ENCODE measurements around the gene KCNE1. TPM values are rescaled to one million over a fixed set of nuclear protein-coding genes. Genes with fewer than 3 reads are reported as not detected.
A peak's percentile ranks its signal among the peaks of the same experiment; 100 is the strongest.

The KCNE1 gene
- total RNA-seq, 1 donor from 2014 or later = 21.7 TPM

- Histone ChIP-seq H3K9me3 (no peaks in the 10 kb centered on the region), H3K27ac (peak overlapping the region; percentile 72), H3K36me3 (peaks cover 9% of the 10 kb centered on the region), H3K4me1 (peaks cover 16% of the 10 kb centered on the region), H3K27me3 (ENCODE audit: low read depth) (no peaks in the 10 kb centered on the region), H3K4me3 (peak overlapping the region; percentile 51)
- ATAC-seq = peak; percentile 31
- TF ChIP-seq CTCF (IDR thresholded peaks at IDR 0.05) = no peak
- intact Hi-C loops (cut with DNase I) = no loop called here
- no peak for DNase-seq
Observed at GRCh38 chr21:34511181-34511580, 829 bp downstream of the KCNE1 start.

- peaks cover 5% of the 10 kb centered on the region for H3K36me3 ChIP-seq
- H3K27me3 ChIP-seq (ENCODE audit: low read depth) = no peaks in the 10 kb centered on the region
- H3K4me3 ChIP-seq = peak overlapping the region; percentile 51
- H3K9me3 ChIP-seq = no peaks in the 10 kb centered on the region
- DNase-seq = peak; percentile 88
- intact Hi-C loops (cut with DNase I) = no loop called here
- peak; percentile 86 to 89 for ATAC-seq
- peaks cover 16% of the 10 kb centered on the region for H3K4me1 ChIP-seq
- peak; percentile 84 for TF ChIP-seq CTCF (IDR thresholded peaks at IDR 0.05)
- H3K27ac ChIP-seq = peak overlapping the region; percentile 72
Observed at GRCh38 chr21:34510148-34511142, 1.6 kb downstream of the KCNE1 start.

DNA sequence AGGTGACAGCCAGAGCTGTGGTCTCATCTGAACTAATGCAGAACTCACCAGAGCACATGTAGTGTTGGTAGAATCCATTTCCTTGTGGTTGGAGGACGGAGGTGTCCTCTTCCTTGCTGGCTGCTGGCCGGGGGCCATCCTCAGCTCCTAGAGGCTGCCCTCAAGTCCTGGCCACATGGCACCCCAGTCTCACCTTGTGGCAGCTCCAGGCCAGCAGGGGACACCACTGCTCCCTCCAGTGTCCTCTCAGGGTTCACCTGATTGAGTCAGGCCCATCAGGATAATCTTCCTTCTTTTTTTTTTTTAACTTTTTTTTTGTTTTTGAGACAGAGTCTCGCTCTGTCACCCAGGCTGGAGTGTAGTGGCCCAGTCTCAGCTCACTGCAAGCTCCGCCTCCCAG lies 2.9 kb downstream of the KCNE1 start:
- ATAC-seq (no peak), DNase-seq (no peak)
- intact Hi-C loops (cut with DNase I) = no loop called here
- Histone ChIP-seq H3K27me3 (ENCODE audit: low read depth) (no peaks in the 10 kb centered on the region), H3K27ac (no peak overlapping the region), H3K4me1 (peaks cover 16% of the 10 kb centered on the region), H3K4me3 (no peak overlapping the region), H3K36me3 (peaks cover 5% of the 10 kb centered on the region), H3K9me3 (no peaks in the 10 kb centered on the region)
- peak; percentile 21 for TF ChIP-seq CTCF (IDR thresholded peaks at IDR 0.05)

GRCh38 chr21:34504595-34504994 lies 7.4 kb downstream of the KCNE1 start:
- Histone ChIP-seq H3K36me3 (peaks cover 5% of the 10 kb centered on the region), H3K4me3 (no peak overlapping the region), H3K27ac (no peak overlapping the region), H3K9me3 (no peaks in the 10 kb centered on the region), H3K4me1 (no peaks in the 10 kb centered on the region), H3K27me3 (ENCODE audit: low read depth) (no peaks in the 10 kb centered on the region)
- intact Hi-C loops (cut with DNase I) = no loop called here
- no peak for ATAC-seq
- no peak for TF ChIP-seq CTCF (IDR thresholded peaks at IDR 0.05)
- DNase-seq = no peak

DNA sequence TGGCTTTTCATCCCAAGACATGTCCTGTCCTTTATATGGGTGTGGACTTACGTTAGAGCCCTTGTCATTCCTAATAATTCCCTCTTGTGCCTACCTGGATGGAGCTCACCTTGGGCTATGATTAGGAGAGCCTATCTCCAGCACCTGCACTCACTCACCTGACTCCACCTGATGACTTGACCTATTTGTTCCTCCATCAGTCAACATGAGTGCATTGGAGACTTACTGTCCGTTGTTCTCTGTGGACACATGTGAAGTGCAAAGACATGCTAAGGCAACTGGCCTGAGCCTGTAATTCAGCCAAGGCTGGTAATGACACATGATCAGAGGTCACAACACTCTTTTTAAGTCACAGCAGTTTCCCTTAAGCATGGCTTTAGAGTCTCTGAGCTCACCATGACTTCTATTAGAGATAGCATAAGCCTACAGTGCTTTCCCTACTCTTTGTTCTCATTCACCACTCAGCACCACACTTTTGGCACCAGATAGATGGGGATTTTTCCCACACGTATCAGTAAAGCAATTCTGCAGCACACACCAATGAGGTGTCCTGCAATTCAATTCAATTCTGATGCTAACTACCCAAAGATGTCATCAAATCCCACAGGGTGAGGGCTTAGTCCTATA lies 9.4 kb downstream of the KCNE1 start:
- no peak for ATAC-seq
- Histone ChIP-seq H3K4me1 (no peaks in the 10 kb centered on the region), H3K4me3 (no peak overlapping the region), H3K36me3 (no peaks in the 10 kb centered on the region), H3K27me3 (ENCODE audit: low read depth) (no peaks in the 10 kb centered on the region), H3K9me3 (peaks cover 8% of the 10 kb centered on the region), H3K27ac (no peak overlapping the region)
- no peak for DNase-seq
- TF ChIP-seq CTCF (IDR thresholded peaks at IDR 0.05) = no peak
- intact Hi-C loops (cut with DNase I) = no loop called here
